ENCODE data around the gene USP9Y.
A peak's percentile ranks its signal among the peaks of the same experiment; 100 is the strongest.
"Not testable (repeated sequence)": the region's sequence is repeated elsewhere in the genome, so short reads cannot be mapped to it uniquely, and the experiment has no call there.

Gene USP9Y, protein sequence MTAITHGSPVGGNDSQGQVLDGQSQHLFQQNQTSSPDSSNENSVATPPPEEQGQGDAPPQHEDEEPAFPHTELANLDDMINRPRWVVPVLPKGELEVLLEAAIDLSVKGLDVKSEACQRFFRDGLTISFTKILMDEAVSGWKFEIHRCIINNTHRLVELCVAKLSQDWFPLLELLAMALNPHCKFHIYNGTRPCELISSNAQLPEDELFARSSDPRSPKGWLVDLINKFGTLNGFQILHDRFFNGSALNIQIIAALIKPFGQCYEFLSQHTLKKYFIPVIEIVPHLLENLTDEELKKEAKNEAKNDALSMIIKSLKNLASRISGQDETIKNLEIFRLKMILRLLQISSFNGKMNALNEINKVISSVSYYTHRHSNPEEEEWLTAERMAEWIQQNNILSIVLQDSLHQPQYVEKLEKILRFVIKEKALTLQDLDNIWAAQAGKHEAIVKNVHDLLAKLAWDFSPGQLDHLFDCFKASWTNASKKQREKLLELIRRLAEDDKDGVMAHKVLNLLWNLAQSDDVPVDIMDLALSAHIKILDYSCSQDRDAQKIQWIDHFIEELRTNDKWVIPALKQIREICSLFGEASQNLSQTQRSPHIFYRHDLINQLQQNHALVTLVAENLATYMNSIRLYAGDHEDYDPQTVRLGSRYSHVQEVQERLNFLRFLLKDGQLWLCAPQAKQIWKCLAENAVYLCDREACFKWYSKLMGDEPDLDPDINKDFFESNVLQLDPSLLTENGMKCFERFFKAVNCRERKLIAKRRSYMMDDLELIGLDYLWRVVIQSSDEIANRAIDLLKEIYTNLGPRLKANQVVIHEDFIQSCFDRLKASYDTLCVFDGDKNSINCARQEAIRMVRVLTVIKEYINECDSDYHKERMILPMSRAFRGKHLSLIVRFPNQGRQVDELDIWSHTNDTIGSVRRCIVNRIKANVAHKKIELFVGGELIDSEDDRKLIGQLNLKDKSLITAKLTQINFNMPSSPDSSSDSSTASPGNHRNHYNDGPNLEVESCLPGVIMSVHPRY (N-terminal part only)

DNA sequence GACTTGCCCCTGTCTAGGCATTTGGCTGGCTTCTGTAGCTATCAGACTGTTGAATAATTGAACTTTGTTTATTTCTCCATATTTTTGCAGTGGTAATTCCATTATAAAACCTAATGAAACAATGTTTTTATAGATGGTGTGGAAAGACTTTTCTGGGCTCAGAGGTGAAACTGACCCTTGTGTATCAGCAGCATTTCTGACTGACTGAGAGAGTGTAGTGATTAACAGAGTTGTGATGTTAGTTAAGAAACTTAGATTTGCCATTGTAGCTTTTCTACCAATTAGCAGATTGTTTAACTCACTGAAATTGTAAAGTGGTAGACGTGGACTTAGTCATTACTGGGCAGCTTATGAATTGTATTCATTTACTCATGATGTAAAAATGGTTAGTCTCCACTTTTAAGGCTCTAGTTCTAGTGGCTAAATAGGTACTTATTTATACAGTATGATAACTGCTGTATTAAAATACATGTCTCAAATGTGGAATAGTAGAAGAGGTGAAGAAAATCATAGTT lies at the start of gene USP9Y:
USP9Y (plus strand) TSS at position 51 of the 515 bp plus-strand sequence. CDS start 8,217 bp downstream, outside the sequence.
- no peak for DNase-seq (ENCODE audit: low read depth in 2 of 2)

DNA sequence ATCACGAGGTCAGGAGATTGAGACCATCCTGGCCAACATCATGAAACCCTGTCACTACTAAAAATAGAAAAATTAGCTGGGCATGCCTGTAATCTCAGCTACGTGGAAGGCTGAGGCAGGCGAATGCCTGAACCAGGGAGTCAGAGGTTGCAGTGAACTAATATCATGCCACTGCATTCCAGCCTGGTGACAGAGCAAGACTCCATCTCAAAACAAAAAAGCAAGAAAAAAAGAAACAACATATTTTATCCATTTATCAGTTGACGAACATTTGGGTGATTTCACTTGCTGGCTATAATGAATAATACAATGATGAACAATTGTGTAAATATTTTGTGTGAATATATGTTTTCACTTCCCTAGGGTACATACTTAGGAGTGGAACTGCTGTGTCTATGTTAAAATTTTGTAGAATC lies 49.4 kb upstream of the USP9Y start:
- no peak for DNase-seq (ENCODE audit: low read depth in 2 of 2)

DNA sequence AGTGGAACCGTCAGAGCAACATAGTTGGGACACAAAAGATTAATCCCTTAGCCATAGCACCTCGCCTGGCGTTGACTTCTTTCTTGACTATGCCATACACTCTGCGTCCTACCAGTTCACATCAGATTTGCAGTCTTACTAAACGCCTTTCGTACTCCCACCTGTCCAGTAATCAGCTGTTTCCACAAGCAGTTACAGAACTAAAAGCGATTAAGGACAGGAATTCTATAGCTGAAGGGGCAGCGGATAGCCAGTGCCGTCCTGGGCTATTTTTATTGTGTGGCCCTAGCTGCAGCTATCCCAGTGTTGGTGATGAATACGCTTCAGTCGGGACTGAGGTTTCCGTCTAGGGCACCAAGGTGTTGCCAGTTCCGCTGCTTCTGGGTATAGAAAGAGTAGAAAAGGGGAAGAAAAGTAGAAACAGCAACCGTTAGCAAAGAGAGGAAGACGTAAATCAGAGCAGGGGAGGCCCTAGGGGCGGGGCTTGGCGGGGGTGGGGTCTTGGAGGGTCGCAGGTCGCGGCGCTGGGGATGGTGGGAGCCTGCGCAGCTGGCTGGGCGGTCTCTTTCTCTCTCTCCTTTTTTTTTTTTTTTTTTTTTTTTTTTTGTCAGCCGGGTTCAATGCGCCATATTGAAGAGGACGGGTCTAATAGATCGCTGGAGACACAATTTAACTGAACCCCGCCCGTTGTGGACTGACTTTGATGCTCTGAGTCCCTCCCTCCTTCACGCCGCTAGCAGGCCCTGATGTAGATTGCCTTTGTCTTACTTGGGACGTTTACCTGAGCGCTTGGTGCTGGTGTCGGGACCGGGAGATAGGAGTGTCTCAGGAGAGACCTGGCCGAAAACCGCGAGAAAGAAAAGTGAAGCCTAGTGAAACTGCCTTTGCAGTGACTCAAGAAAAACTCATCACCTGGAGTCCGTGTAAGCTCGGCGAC lies 39.0 kb upstream of the USP9Y start:
- DNase-seq (ENCODE audit: low read depth in 2 of 2): peak in 1 of 2 donors; percentile 70

DNA sequence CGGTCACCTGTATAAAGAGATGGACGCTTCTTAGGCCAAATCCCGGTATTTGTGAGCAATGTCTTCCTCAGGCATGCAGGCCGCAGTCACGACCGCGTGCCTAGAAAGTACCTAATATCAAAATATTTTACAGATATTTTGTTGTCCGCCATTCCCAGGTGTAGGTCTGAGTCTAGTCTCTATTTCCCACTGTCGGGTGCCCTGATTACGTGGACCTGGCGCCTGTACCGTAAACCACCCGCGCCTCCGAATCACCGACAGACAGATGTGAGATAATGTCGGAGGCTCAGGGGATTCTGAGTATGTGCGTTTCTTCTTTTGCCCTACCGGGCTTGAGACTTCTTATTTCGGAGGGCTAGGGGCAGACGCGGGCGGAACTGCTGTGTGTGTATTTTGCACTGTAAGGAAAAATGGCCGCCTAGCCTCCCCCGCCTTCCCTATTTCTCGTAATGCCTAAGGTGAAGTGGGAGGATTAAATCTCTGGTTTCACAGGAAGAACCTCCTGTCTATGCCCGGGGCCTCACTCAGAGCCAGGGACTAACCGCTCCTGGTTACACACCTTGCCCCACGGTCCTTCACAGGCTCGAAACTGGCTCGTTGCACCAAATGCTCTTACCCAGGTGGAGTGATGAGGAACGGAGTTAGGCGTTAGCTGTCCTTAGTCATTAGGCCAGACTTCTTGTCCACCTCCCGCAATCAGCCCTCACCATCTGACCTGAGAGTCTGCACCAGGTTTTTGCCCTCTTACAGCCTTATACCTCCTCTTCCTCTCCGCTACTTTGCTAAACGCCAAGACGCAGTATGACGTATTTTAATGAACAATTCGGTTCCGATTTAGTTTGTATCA lies 38.1 kb upstream of the USP9Y start:
- DNase-seq (ENCODE audit: low read depth in 2 of 2): no peak

GRCh38 chrY:12663845-12664244 lies 37.2 kb upstream of the USP9Y start:
- not testable (repeated sequence) for DNase-seq (ENCODE audit: low read depth in 2 of 2)

- DNase-seq (ENCODE audit: low read depth in 2 of 2): no peak
Observed at GRCh38 chrY:12678111-12678510, 22.9 kb upstream of the USP9Y start.

DNA sequence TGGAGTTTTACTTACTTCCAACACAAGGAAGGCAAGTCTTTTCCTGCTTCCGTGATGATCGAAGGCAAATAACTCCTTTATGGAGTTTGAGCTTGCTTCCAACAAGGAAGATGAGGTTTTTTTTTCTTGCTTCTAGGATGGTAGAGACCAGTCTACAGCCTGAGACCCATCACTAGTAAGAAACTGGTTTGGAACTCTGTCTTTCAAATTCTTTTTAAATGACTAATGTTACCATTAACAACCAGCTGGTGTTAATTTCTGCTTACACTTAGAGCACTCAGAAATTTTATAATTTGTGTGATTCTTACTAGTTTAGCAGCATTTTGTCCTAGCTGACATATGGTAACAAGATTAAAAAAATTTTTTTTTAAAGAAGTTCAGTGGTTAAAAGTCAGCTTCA lies 19.5 kb upstream of the USP9Y start:
- no peak for DNase-seq (ENCODE audit: low read depth in 2 of 2)

GRCh38 chrY:12688337-12688736 lies 12.7 kb upstream of the USP9Y start:
- DNase-seq (ENCODE audit: low read depth in 2 of 2): no peak

DNA sequence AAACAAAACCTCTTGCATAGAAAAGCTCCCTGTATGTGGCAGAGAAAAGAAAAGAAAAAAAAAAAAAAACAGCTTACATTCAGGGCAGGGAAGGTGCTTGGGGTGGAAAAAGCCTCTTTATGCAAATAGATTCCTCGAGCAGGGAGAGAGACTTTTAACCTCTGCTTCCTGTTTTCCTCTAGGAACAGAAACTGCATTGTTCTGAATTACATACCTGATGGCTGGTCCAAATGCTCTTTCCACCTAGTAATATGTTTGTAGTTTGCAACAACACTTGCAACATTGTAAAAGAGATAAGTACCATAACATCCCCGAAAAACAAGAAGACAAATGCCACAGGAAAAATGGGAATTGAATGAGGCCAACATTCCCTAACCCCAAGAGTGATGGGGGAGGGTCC lies 944 bp upstream of the USP9Y start:
- DNase-seq (ENCODE audit: low read depth in 2 of 2): no peak

DNA sequence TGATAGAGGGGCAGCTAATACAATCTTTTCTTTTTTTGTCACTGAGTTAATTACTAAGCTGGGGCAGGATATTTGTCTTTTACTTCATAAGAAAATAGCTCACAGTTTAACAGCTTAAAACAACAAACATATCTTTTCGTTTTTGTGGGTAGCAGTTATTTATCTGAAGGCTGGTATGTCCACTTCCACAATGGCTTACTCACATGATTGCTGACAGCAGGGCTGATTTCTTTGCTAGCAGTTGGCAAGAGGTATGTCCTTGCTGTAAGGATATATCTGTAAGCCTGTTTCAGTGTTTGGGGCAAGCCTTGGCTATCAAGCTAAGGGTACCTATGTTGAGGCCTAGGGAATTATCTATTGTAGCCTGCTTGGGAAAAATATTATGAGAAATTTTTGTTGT lies 1.1 kb downstream of the USP9Y start:
- DNase-seq (ENCODE audit: low read depth in 2 of 2): no peak

DNA sequence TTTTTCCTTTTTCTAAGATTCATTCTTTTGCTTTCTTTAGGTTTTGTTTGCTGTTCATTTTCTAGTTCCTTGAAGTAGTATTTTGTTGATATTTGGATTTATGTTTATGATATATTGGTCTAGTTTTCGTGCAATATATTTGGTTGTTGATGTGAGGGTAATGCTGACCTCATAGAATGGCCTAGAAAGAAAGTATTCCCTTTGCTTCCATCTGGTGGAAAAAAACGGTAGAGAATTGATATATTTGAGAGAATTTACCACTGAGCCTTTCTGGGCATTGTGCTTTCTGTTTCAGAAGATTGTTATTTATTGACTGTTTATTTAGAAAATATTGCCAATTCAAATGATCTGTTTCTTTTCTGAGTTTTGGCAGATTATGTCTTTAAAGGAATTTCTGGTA lies 9.4 kb downstream of the USP9Y start:
- DNase-seq (ENCODE audit: low read depth in 2 of 2): no peak

GRCh38 chrY:12715376-12715775 lies 14.3 kb downstream of the USP9Y start:
- no peak for DNase-seq (ENCODE audit: low read depth in 2 of 2)

DNA sequence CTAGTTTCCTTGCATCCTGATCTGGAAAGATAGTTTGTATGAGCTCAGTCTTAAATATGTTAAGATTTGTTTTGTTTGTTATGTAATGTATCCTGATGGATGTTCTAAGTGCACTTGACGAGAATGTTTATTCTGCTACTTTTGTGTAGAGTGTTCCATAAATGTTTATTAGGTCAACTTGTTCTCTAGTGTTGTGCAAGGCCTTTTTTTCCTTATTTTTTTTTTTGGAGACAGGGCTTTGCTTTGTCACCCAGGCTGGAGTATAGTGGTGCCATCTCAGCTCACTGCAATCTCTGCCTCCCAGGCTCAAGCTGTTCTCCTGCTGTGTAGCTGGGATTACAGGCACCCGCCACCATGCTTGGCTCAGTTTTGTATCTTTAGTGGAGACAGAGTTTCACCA lies 28.7 kb downstream of the USP9Y start:
- no peak for DNase-seq (ENCODE audit: low read depth in 2 of 2)

DNA sequence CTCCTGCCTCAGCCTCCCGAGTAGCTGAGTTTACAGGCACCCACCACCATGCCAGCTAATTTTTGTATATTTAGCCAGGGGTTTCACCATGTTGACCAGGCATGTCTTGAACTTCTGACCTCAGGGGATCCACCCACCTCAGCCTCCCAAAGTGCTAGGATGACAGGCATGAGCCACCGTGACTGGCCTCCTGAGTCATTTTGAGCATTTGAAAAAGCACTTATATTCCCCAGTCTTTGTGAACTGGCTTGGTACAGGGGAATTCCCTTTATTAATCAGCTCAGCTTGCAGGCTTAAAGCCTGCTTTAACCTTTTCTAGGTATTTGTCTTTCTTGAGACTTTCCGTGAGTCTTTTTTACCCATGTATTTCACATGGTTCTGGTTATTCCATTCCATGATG lies 32.6 kb downstream of the USP9Y start:
- DNase-seq (ENCODE audit: low read depth in 2 of 2): peak in 1 of 2 donors; percentile 1

- DNase-seq (ENCODE audit: low read depth in 2 of 2): no peak
Observed at GRCh38 chrY:12734051-12734450, 33.0 kb downstream of the USP9Y start.

DNA sequence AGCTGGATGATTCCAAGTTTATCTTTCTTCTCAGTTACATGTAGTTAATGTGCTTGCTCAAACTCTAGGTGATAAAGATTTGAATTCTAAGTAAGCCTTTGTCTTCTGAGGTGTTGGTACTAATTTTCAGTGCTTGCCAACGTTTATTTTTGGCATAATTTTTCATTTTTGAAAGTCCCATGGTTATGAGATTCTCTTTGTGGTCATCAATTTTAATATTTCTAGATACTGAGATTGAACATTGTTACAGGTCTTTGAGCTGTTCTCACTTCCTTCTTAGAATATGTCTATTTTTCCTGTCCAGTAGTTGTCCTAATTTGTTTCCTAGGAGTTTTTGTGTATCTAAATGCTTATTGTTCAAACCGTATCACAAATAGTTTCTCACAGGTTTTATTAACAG lies 40.4 kb downstream of the USP9Y start:
- DNase-seq (ENCODE audit: low read depth in 2 of 2): no peak

DNA sequence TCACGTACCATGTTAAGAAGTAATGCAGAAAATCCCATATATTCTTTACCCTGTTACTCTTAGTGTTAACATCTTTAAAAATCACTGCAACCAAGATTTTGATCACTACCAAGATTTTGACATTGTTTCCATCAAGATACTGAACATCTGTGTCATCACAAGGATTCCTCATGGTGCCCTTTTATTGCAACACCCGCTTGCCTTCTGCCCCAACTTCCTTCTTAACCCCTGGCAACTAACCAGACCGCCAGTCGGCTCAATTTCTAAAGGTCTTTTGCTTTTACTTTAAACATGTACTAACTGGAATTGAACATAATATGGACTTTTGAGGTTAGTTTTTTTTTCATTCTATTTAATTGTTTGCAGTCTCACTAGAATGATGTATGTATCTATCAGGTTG lies 41.7 kb downstream of the USP9Y start:
- no peak for DNase-seq (ENCODE audit: low read depth in 2 of 2)

- DNase-seq (ENCODE audit: low read depth in 2 of 2): no peak
Observed at GRCh38 chrY:12744091-12744490, 43.1 kb downstream of the USP9Y start.

- no peak for DNase-seq (ENCODE audit: low read depth in 2 of 2)
Observed at GRCh38 chrY:12749293-12749692, 48.3 kb downstream of the USP9Y start.

- DNase-seq (ENCODE audit: low read depth in 2 of 2): no peak
Observed at GRCh38 chrY:12752856-12753255, 51.8 kb downstream of the USP9Y start.

Data from activated CD8-positive, alpha-beta memory T cell treated with anti-CD3 and anti-CD28 coated beads for 4 hours (primary cell).